K562 (cell line): ENCODE results near the gene CSNK2A1. TPM values are rescaled to one million over a fixed set of nuclear protein-coding genes. Genes with fewer than 3 reads are reported as not detected.

ENCODE experiments used
- ATAC-seq: fragments of 200-7000 bp; cut with Tn5 transposase; 3 replicates; pipeline ENCODE4 v1.9.1; 2020; ENCODE audit warnings: moderate library complexity
- BruUV-seq: library from RNA; stranded (reverse); fragments of 400-500 nt; replicated peaks from 2 replicates; lab custom pipeline; 2021; lab: Mats Ljungman, UMichigan
- CTCF ChIA-PET: fragments of 300-600 bp; formaldehyde crosslinking; extraction: SDS; loops from one replicate; lab custom pipeline; 2021; ENCODE audit warnings: low intra/inter-chr PET ratio; lab: Yijun Ruan, JAX
- POLR2A ChIA-PET: fragments of 300-600, 350-650 bp; sonication (Branson Sonifier 250); formaldehyde crosslinking; extraction: SDS; loops from one replicate; lab custom pipeline; 2021; ENCODE audit warnings: antibody characterized with exemption, inconsistent platforms; lab: Yijun Ruan, JAX
- DNase-seq, 4 experiments: peaks; one replicate each; pipeline versions ENCODE4 v3.0.0 to v3.0.0-alpha.2; 2011 to 2018; ENCODE audit warnings: low spot score in 3 of 4, mixed read lengths in 3 of 4; ENCODE audit errors: extremely low read depth in 1 of 4
- FAIRE-seq: peaks from 2 replicates; lab custom pipeline; 2011; peaks lifted over from hg19 to GRCh38; lab: Jason Lieb, UNC
- H2AFZ ChIP-seq: 2 replicates; pipeline ENCODE4 v1.6.0; 2011; ENCODE audit warnings: low read depth, low read length, control low read depth, inconsistent platforms
- H3K27ac ChIP-seq: fragments of 200-600 bp; 3 replicates; pipeline ENCODE4 v1.8.0; 2011; ENCODE audit warnings: low read depth, mild to moderate bottlenecking, control low read depth, inconsistent platforms, low read length, moderate library complexity, mixed read lengths; ENCODE audit errors: extremely low read depth
- H3K27me3 ChIP-seq, 2 experiments: fragments of 300-600 bp in 1 of 2; 2 replicates in 1 of 2; 3 replicates in 1 of 2; pipeline versions ENCODE4 v1.6.0 to v1.8.0; 2011; ENCODE audit warnings: inconsistent platforms in 2 of 2, low read length in 2 of 2, mild to moderate bottlenecking in 1 of 2, mixed read lengths in 1 of 2, moderate library complexity in 1 of 2; ENCODE audit not compliant: control insufficient read depth in 2 of 2, insufficient read depth in 2 of 2
- H3K36me3 ChIP-seq: fragments of 300-600 bp; 3 replicates; pipeline ENCODE4 v1.8.0; 2011; ENCODE audit warnings: mild to moderate bottlenecking, low read length, inconsistent platforms; ENCODE audit not compliant: control insufficient read depth, insufficient read depth
- H3K4me1 ChIP-seq, 2 experiments: fragments of 200-600 bp in 1 of 2; replicated peaks in 1 of 2; 2 replicates in 1 of 2; 3 replicates in 1 of 2; pipeline versions ENCODE4 v1.5.1 to v1.8.0; 2011; ENCODE audit warnings: inconsistent platforms in 2 of 2, low read length in 2 of 2, mild to moderate bottlenecking in 1 of 2, mixed read lengths in 1 of 2, moderate library complexity in 1 of 2; ENCODE audit not compliant: control insufficient read depth in 2 of 2, insufficient read depth in 2 of 2
- H3K4me2 ChIP-seq: 2 replicates; pipeline ENCODE4 v1.6.1; 2011; ENCODE audit warnings: low read length, control low read depth, inconsistent platforms, mixed read lengths; ENCODE audit not compliant: insufficient read depth
- H3K4me3 ChIP-seq: fragments of 200-600 bp; sonication (generic), shearing (Covaris generic); 2 replicates; pipeline ENCODE4 v1.5.1; 2016; ENCODE audit warnings: control low read depth, inconsistent platforms
- H3K79me2 ChIP-seq: fragments of 200-600 bp; 3 replicates; pipeline ENCODE4 v1.8.0; 2011; ENCODE audit warnings: low read length, inconsistent platforms; ENCODE audit not compliant: control insufficient read depth, insufficient read depth
- H3K9ac ChIP-seq, 2 experiments: 2 replicates each; pipeline versions ENCODE4 v1.6.0 to v1.6.1; 2011; ENCODE audit warnings: low read depth in 2 of 2, low read length in 2 of 2, control low read depth in 1 of 2, inconsistent platforms in 1 of 2, mild to moderate bottlenecking in 1 of 2, mixed read lengths in 1 of 2; ENCODE audit not compliant: insufficient read depth in 1 of 2
- H3K9me1 ChIP-seq: one replicate; pipeline ENCODE4 v1.6.0; 2011; ENCODE audit warnings: inconsistent platforms, mild to moderate bottlenecking, low read length, moderate library complexity; ENCODE audit not compliant: control insufficient read depth, insufficient read depth
- H3K9me3 ChIP-seq: replicated peaks from 2 replicates; pipeline ENCODE4 v1.5.1; 2011; ENCODE audit warnings: low read depth, low read length, inconsistent platforms; ENCODE audit not compliant: control insufficient read depth, insufficient read depth
- H4K20me1 ChIP-seq: replicated peaks from 2 replicates; pipeline ENCODE4 v1.6.1; 2011; ENCODE audit warnings: low read length, inconsistent platforms, mixed read lengths; ENCODE audit not compliant: control insufficient read depth, insufficient read depth
- DACH1 ChIP-seq: fragments of 450-650 bp; IDR thresholded peaks from 2 replicates; pipeline ENCODE4 v1.6.1; 2018; ENCODE audit not compliant: partially characterized antibody
- DDX20 ChIP-seq: fragments of 450-650 bp; IDR thresholded peaks from 2 replicates; pipeline ENCODE4 v1.6.1; 2016; ENCODE audit warnings: missing genetic modification characterization, low read depth, mild to moderate bottlenecking, missing compliant biosample characterization, moderate library complexity
- FIP1L1 ChIP-seq: fragments of 200-400 bp; formaldehyde crosslinking; IDR thresholded peaks from 2 replicates; pipeline ENCODE4 v1.6.1; 2018; ENCODE audit warnings: mild to moderate bottlenecking, low read depth, low read length; ENCODE audit not compliant: poor library complexity, severe bottlenecking
- NR2C1 ChIP-seq, 2 experiments: fragments of 450-650 bp; IDR thresholded peaks; 2 replicates each; pipeline ENCODE4 v1.6.1; 2017; ENCODE audit warnings: mild to moderate bottlenecking in 2 of 2, antibody characterized with exemption in 1 of 2, inconsistent platforms in 1 of 2, missing compliant biosample characterization in 1 of 2, missing genetic modification characterization in 1 of 2
- POLR3A ChIP-seq: IDR thresholded peaks from 2 replicates; pipeline ENCODE4 v1.6.1; 2011; ENCODE audit warnings: borderline replicate concordance, mild to moderate bottlenecking, moderate library complexity; ENCODE audit not compliant: insufficient read length, insufficient read depth; ENCODE audit errors: extremely low read depth
- RBFOX2 ChIP-seq: fragments of 200-400 bp; formaldehyde crosslinking; IDR thresholded peaks from 2 replicates; pipeline ENCODE4 v1.6.1; 2017; ENCODE audit warnings: low read depth, mild to moderate bottlenecking, low read length, moderate library complexity
- TAF15 ChIP-seq: fragments of 200-400 bp; formaldehyde crosslinking; IDR thresholded peaks from 2 replicates; pipeline ENCODE4 v1.6.1; 2017; ENCODE audit warnings: mild to moderate bottlenecking, low read depth, low read length, moderate library complexity
- TAF9B ChIP-seq: fragments of 450-650 bp; IDR thresholded peaks from 2 replicates; pipeline ENCODE4 v1.6.1; 2018; ENCODE audit warnings: mild to moderate bottlenecking; ENCODE audit not compliant: partially characterized antibody
- ZNF79 ChIP-seq: fragments of 250-450 bp; sonication (Bioruptor Pico); IDR thresholded peaks from 2 replicates; pipeline ENCODE4 v1.4.0; 2020; ENCODE audit warnings: low read depth, mild to moderate bottlenecking, moderate library complexity
- WGBS: fragments of 100-300 bp; shearing (Covaris generic); methylation state at CpG from one replicate; pipeline ENCODE4 v1.1.6; 2016; ENCODE audit warnings: low coverage, mixed read lengths; ENCODE audit not compliant: insufficient coverage; ENCODE audit errors: missing lambda C conversion rate; 5-methylcytosine and 5-hydroxymethylcytosine counted together
- in situ Hi-C: fragments of 300-500 bp; cut with MboI; formaldehyde crosslinking; loops from 4 replicates; pipeline ENCODE4 v1.15.0; 2018; ENCODE audit warnings: inconsistent platforms, mixed read lengths
- intact Hi-C: fragments of 100-400 bp; cut with micrococcal nuclease; formaldehyde crosslinking; loops from 2 replicates; pipeline ENCODE4 v1.14.2; 2022
- polyA plus RNA-seq, 8 experiments: library from polyadenylated mRNA; depleted of rRNA in 4 of 8; stranded (reverse) in 5 of 8; unstranded in 3 of 8; fragments of >200 nt; fragmentation: Nextera tagmentation in 2 of 8; fragmentation: Illumina TruSeq in 1 of 8; extraction: Ambion mirVana in 2 of 8; extraction: Trizol in 1 of 8; gene quantifications; 2 replicates each; pipeline versions ENCODE4 v1.2.1 to v1.2.3, GENCODE V29; 2011 to 2014; ENCODE audit warnings: inconsistent platforms in 1 of 8, missing spikeins in 1 of 8
- total RNA-seq, 7 experiments: library from RNA; depleted of rRNA in 6 of 7; stranded (reverse); fragments of >200 nt in 6 of 7; fragmentation: Illumina TruSeq in 2 of 7; extraction: Trizol in 2 of 7; gene quantifications; 2 replicates each; pipeline versions ENCODE4 v1.2.1 to v1.2.3, GENCODE V29; 2011 to 2021; ENCODE audit warnings: low replicate concordance in 1 of 7
- TF ChIP-seq, protein P1 (sequence below), 2 experiments: IDR thresholded peaks in 1 of 2; conservative IDR thresholded peaks in 1 of 2; 2 replicates each; pipeline ENCODE4 v1.6.1; 2016; ENCODE audit warnings: low read depth in 2 of 2, mild to moderate bottlenecking in 1 of 2, missing compliant biosample characterization in 1 of 2, missing genetic modification characterization in 1 of 2, moderate library complexity in 1 of 2
- TF ChIP-seq, protein P2 (sequence below): fragments of 450-650 bp; IDR thresholded peaks from 2 replicates; pipeline ENCODE4 v1.6.1; 2016

Gene CSNK2A1
- total and polyA plus RNA-seq, 9 of the 15 experiments (the other 6 are each of a cell fraction or from before 2014, with no cell fraction given) = 71.0 to 251 (median 103) TPM

DNA sequence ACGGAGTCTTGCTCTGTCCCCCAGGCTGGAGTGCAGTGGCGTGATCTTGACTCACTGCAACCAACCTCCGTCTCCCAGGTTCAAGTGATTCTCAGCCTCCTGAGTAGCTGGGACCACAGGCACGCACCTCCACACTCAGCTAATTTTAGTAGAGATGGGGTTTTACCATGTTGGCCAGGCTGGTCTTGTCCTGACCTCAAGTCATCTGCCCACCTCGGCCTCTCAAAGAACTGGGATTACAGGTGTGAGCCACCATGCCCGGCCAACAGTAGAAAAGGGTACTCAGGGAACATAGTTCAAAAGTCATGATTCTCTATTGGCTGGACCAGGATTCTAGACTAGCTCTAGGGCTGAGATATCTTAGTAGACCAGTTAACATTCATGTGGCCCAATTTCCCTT lies 5.6 kb downstream of the CSNK2A1 start:
- BruUV-seq = no TSS peak
- POLR2A ChIA-PET = interaction anchor here (0.7 to 1.5 kb wide), 4 partner anchors 10 to 27 kb away, joined by 3 to 6 read pairs (median 3); no protein-coding TSS in a partner anchor
- in situ Hi-C loops = no loop called here

DNA sequence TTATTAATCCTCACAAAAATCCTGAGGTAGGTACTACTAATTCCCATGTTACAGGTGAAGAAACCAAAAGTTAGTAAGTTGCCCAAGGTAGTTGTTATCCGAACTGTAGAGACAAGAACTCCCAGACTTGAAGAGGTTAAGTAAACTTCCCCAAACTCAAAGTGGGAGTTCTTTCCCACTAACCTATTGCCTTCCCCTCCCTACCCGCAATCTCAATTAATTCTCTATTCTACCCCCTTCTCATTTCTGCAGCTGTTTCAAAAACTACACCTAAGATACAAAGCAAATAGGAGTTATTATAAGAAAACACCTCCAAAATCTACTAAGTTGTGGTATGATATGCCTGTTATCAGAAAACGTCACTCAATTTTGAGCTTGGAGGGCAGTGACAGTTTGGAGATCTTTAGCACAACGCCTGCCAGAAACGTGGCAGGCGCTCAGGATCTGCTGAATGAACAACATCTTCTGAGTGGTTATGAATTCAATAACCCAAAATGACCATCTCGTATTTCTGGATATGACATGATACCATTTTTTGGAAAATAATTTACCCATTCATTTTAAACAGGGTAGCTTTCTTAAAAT lies 7.1 kb downstream of the CSNK2A1 start:
- in situ Hi-C loops = no loop called here
- peaks cover 62% of the 10 kb centered on the region for H4K20me1 ChIP-seq
- FAIRE-seq (peak; percentile 60), ATAC-seq (peak; percentile 34; the same call in 1 of the 3 replicates), DNase-seq (peak in 1 of 4 experiments; percentile 47)
- H2AFZ ChIP-seq = no peak overlapping the region
- peaks cover 100% of the 10 kb centered on the region for H3K79me2 ChIP-seq
- H3K4me2 ChIP-seq = peak overlapping the region; percentile 20; the same call in 1 of the 2 replicates
- CTCF ChIA-PET = no interaction called here
- WGBS = 3% methylated on average over 7 of the region's 7 CpGs
- peaks cover 9% of the 10 kb centered on the region for H3K9me1 ChIP-seq
- H3K4me1 ChIP-seq = peaks cover 12 to 55% of the 10 kb centered on the region in 2 experiments
- H3K9me3 ChIP-seq = 0 out of 2 replicates have a peak, but pooled peaks cover 3% of the 10 kb centered on the region
- no TSS peak for BruUV-seq
- no peaks in the 10 kb centered on the region for H3K27me3 ChIP-seq
- peak overlapping the region; percentile 43; the same call in 2 of the 3 replicates for H3K27ac ChIP-seq
- peaks cover 45% of the 10 kb centered on the region; the same call in 2 of the 3 replicates for H3K36me3 ChIP-seq
- no peak overlapping the region for H3K9ac ChIP-seq
- no peak overlapping the region for H3K4me3 ChIP-seq
- intact Hi-C loops = no loop called here
- POLR2A ChIA-PET = interaction anchor here (0.8 to 1.2 kb wide), 2 partner anchors 8 to 21 kb away, joined by 4 read pairs; no protein-coding TSS in a partner anchor
- TF ChIP-seq, protein P1, sequence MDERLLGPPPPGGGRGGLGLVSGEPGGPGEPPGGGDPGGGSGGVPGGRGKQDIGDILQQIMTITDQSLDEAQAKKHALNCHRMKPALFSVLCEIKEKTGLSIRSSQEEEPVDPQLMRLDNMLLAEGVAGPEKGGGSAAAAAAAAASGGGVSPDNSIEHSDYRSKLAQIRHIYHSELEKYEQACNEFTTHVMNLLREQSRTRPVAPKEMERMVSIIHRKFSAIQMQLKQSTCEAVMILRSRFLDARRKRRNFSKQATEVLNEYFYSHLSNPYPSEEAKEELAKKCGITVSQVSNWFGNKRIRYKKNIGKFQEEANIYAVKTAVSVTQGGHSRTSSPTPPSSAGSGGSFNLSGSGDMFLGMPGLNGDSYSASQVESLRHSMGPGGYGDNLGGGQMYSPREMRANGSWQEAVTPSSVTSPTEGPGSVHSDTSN (CRISPR knock-in tag; IDR thresholded peaks at IDR 0.05; ENCODE audit: low read depth) = no peak
- TF ChIP-seq, protein P1 (tag; conservative IDR thresholded peaks at IDR 0.05; ENCODE audit: low read depth) = 0 out of 2 replicates have a peak, but pooled peaks have one; percentile 10
- TF ChIP-seq DDX20 (tag) (no peak), FIP1L1 (no peak), DACH1 (no peak), TAF9B (no peak), TAF15 (no peak), ZNF79 (CRISPR knock-in tag) (no peak)
- TF ChIP-seq, protein P2, sequence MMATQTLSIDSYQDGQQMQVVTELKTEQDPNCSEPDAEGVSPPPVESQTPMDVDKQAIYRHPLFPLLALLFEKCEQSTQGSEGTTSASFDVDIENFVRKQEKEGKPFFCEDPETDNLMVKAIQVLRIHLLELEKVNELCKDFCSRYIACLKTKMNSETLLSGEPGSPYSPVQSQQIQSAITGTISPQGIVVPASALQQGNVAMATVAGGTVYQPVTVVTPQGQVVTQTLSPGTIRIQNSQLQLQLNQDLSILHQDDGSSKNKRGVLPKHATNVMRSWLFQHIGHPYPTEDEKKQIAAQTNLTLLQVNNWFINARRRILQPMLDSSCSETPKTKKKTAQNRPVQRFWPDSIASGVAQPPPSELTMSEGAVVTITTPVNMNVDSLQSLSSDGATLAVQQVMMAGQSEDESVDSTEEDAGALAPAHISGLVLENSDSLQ = peak; percentile 76

More for the DNA sequence above, 5.6 kb downstream of the CSNK2A1 start:
- H3K79me2 ChIP-seq = peaks cover 100% of the 10 kb centered on the region
- H3K9me3 ChIP-seq = 0 out of 2 replicates have a peak, but pooled peaks cover 3% of the 10 kb centered on the region
- ATAC-seq = 0 out of 3 replicates have a peak, but pooled peaks have one; percentile 19
- CTCF ChIA-PET = no interaction called here
- peaks cover 62% of the 10 kb centered on the region for H4K20me1 ChIP-seq
- peaks cover 9% of the 10 kb centered on the region for H3K9me1 ChIP-seq
- no peaks in the 10 kb centered on the region for H3K27me3 ChIP-seq
- H3K9ac ChIP-seq = no peak overlapping the region
- TF ChIP-seq NR2C1 (IDR thresholded peaks at IDR 0.05) (no peak), NR2C1 (tag; IDR thresholded peaks at IDR 0.05) (no peak), POLR3A (no peak), RBFOX2 (0 out of 2 replicates have a peak, but pooled peaks have one; percentile 17)
- FAIRE-seq = no peak
- intact Hi-C loops = no loop called here
- peaks cover 7 to 51% of the 10 kb centered on the region in 2 experiments; a peak in 4 of 5 replicates for H3K4me1 ChIP-seq
- DNase-seq = no peak
- H3K36me3 ChIP-seq = peaks cover 44% of the 10 kb centered on the region
- 51% methylated on average over 4 of the region's 6 CpGs for WGBS
- no peak overlapping the region for H3K27ac ChIP-seq
- no peak overlapping the region for H2AFZ ChIP-seq
- H3K4me3 ChIP-seq = no peak overlapping the region
- H3K4me2 ChIP-seq = no peak overlapping the region
